GM12878 (cell line): Measurements from ENCODE around the gene CPEB3. TPM values are rescaled to one million over a fixed set of nuclear protein-coding genes. Genes with fewer than 3 reads are reported as not detected.

ENCODE experiments used
- ATAC-seq: fragments of 200-7000 bp; cut with Tn5 transposase; 3 replicates; pipeline ENCODE4 v1.9.1; 2020; ENCODE audit warnings: mild to moderate bottlenecking, moderate library complexity
- BruUV-seq: library from RNA; stranded (reverse); fragments of 400-500 nt; replicated peaks from 2 replicates; lab custom pipeline; 2021; lab: Mats Ljungman, UMichigan
- CTCF ChIA-PET: fragments of 300-600 bp; sonication (Branson Sonifier 250); formaldehyde crosslinking; extraction: SDS; loops from one replicate; lab custom pipeline; 2021; ENCODE audit warnings: inconsistent platforms; lab: Yijun Ruan, JAX
- POLR2A ChIA-PET: fragments of 350-600 bp; formaldehyde crosslinking; extraction: SDS; loops from one replicate; lab custom pipeline; 2021; ENCODE audit warnings: inconsistent platforms; lab: Charles Lee
- RAD21 ChIA-PET: fragments of 300-600 bp; sonication (Branson Sonifier 250); formaldehyde crosslinking; loops from one replicate; lab custom pipeline; 2023; ENCODE audit warnings: antibody characterized with exemption; ENCODE audit not compliant: unreplicated experiment; lab: Charles Lee
- SMC1A ChIA-PET: fragments of 300-600 bp; sonication (Branson Sonifier 250); formaldehyde crosslinking; loops from one replicate; lab custom pipeline; 2023; ENCODE audit not compliant: unreplicated experiment, uncharacterized antibody; lab: Charles Lee
- DNase-seq: peaks from one replicate; pipeline ENCODE4 v3.0.0-alpha.2; 2011; ENCODE audit warnings: low read depth, low spot score
- FAIRE-seq: peaks from 3 replicates; lab custom pipeline; 2011; peaks lifted over from hg19 to GRCh38; lab: Jason Lieb, UNC
- H2AFZ ChIP-seq: 2 replicates; pipeline ENCODE4 v1.6.0; 2011; ENCODE audit warnings: low read depth, low read length, control low read depth; ENCODE audit not compliant: control insufficient read depth
- H3K27ac ChIP-seq: 2 replicates; pipeline ENCODE4 v1.5.1; 2011; ENCODE audit warnings: control low read depth; ENCODE audit not compliant: control insufficient read depth, insufficient read depth
- H3K27me3 ChIP-seq, 2 experiments: replicated peaks in 1 of 2; 2 replicates each; pipeline versions ENCODE4 v1.6.0 to v1.6.1; 2011; ENCODE audit warnings: low read length in 1 of 2; ENCODE audit not compliant: control insufficient read depth in 2 of 2, insufficient read depth in 2 of 2
- H3K36me3 ChIP-seq, 2 experiments: 2 replicates each; pipeline ENCODE4 v1.5.1; 2011; ENCODE audit warnings: low read length in 1 of 2; ENCODE audit not compliant: control insufficient read depth in 2 of 2, insufficient read depth in 2 of 2
- H3K4me1 ChIP-seq: 2 replicates; pipeline ENCODE4 v1.6.1; 2011; ENCODE audit warnings: mild to moderate bottlenecking, low read length, moderate library complexity, mixed read lengths; ENCODE audit not compliant: control insufficient read depth, insufficient read depth
- H3K4me2 ChIP-seq: 2 replicates; pipeline ENCODE4 v1.6.0; 2011; ENCODE audit warnings: control low read depth; ENCODE audit not compliant: control insufficient read depth, insufficient read depth
- H3K4me3 ChIP-seq: fragments of 200-600 bp; sonication (generic); 2 replicates; pipeline ENCODE4 v1.5.1; 2016
- H3K79me2 ChIP-seq: 2 replicates; pipeline ENCODE4 v1.6.0; 2011; ENCODE audit warnings: low read length; ENCODE audit not compliant: control insufficient read depth, insufficient read depth
- H3K9ac ChIP-seq: 2 replicates; pipeline ENCODE4 v1.8.0; 2011; ENCODE audit warnings: low read length, control low read depth, mixed read lengths; ENCODE audit not compliant: control insufficient read depth, insufficient read depth
- H3K9me3 ChIP-seq: replicated peaks from 3 replicates; pipeline ENCODE4 v1.5.1; 2011; ENCODE audit warnings: mild to moderate bottlenecking, low read length; ENCODE audit not compliant: control insufficient read depth, insufficient read depth
- H4K20me1 ChIP-seq: 2 replicates; pipeline ENCODE4 v1.6.0; 2011; ENCODE audit not compliant: control insufficient read depth, insufficient read depth
- BCLAF1 ChIP-seq: fragments of 450-650 bp; IDR thresholded peaks from 2 replicates; pipeline ENCODE4 v1.6.1; 2017; ENCODE audit warnings: antibody characterized with exemption, mild to moderate bottlenecking, moderate library complexity
- CBX3 ChIP-seq: fragments of 200-600 bp; sonication (generic); IDR thresholded peaks from 2 replicates; pipeline ENCODE4 v1.6.1; 2016; ENCODE audit warnings: low read depth, borderline replicate concordance
- GATAD2B ChIP-seq: fragments of 450-650 bp; conservative IDR thresholded peaks from 2 replicates; pipeline ENCODE4 v1.6.1; 2017; ENCODE audit warnings: low read depth, mild to moderate bottlenecking, moderate library complexity
- MTA3 ChIP-seq: IDR thresholded peaks from 2 replicates; pipeline ENCODE4 v1.6.1; 2012; ENCODE audit warnings: low read length, inconsistent platforms, borderline replicate concordance
- NR2C1 ChIP-seq: fragments of 450-650 bp; IDR thresholded peaks from 2 replicates; pipeline ENCODE4 v1.6.1; 2017; ENCODE audit warnings: antibody characterized with exemption, mild to moderate bottlenecking, moderate library complexity
- RBBP5 ChIP-seq: fragments of 200-600 bp; sonication (generic); conservative IDR thresholded peaks from 2 replicates; pipeline ENCODE4 v1.6.1; 2016
- RELA ChIP-seq: fragments of 450-650 bp; IDR thresholded peaks from 2 replicates; pipeline ENCODE4 v1.8.0; 2014; ENCODE audit warnings: borderline replicate concordance; ENCODE audit not compliant: partially characterized antibody
- SMARCA5 ChIP-seq: fragments of 450-650 bp; IDR thresholded peaks from 2 replicates; pipeline ENCODE4 v1.6.1; 2017; ENCODE audit warnings: mild to moderate bottlenecking
- SP1 ChIP-seq: IDR thresholded peaks from one replicate; pipeline ENCODE4 v1.6.1; 2011; ENCODE audit warnings: low read depth, low read length
- TARDBP ChIP-seq: IDR thresholded peaks from 2 replicates; pipeline ENCODE4 v1.6.1; 2016; ENCODE audit warnings: borderline replicate concordance
- WGBS: methylation state at CpG from one replicate; pipeline ENCODE4 v1.1.6; 2016; ENCODE audit warnings: low lambda C conversion rate; ENCODE audit not compliant: insufficient replicate concordance, insufficient coverage; ENCODE audit errors: missing lambda C conversion rate; 5-methylcytosine and 5-hydroxymethylcytosine counted together
- in situ Hi-C: fragments of 300-500 bp; cut with MboI; formaldehyde crosslinking; loops from 9 replicates; pipeline ENCODE4 v1.14.3; 2018; ENCODE audit warnings: mixed read lengths
- intact Hi-C: fragments of 100-400 bp; cut with micrococcal nuclease; formaldehyde crosslinking; loops from one replicate; pipeline ENCODE4 v1.14.2; 2022; ENCODE audit not compliant: unreplicated experiment
- polyA plus RNA-seq, 11 experiments: library from polyadenylated mRNA; depleted of rRNA in 4 of 11; unstranded in 6 of 11; stranded (reverse) in 5 of 11; fragments of >200 nt; fragmentation: Nextera tagmentation in 4 of 11; fragmentation: Illumina TruSeq in 1 of 11; extraction: Ambion mirVana in 4 of 11; extraction: Trizol in 1 of 11; gene quantifications; 1 replicate in 1 of 11; 2 replicates in 10 of 11; pipeline versions ENCODE4 v1.2.1 to v1.2.3, GENCODE V29; 2011 to 2016; ENCODE audit warnings: inconsistent platforms in 2 of 11, missing spikeins in 2 of 11, low read depth in 1 of 11
- total RNA-seq, 4 experiments: library from RNA; depleted of rRNA in 3 of 4; stranded (reverse); fragments of >200 nt in 3 of 4; fragmentation: Illumina TruSeq in 1 of 4; extraction: Trizol in 1 of 4; gene quantifications; 2 replicates each; pipeline versions ENCODE4 v1.2.1 to v1.2.3, GENCODE V29; 2013 to 2021
- TF ChIP-seq, protein P1 (sequence below): fragments of 450-650 bp; IDR thresholded peaks from 2 replicates; pipeline ENCODE4 v1.6.1; 2014; ENCODE audit warnings: mild to moderate bottlenecking

The CPEB3 gene
- total and polyA plus RNA-seq, 10 of the 15 experiments (the other 5 are each of a cell fraction or from before 2014, with no cell fraction given) = 0.50 to 2.3 (median 1.2) TPM

DNA sequence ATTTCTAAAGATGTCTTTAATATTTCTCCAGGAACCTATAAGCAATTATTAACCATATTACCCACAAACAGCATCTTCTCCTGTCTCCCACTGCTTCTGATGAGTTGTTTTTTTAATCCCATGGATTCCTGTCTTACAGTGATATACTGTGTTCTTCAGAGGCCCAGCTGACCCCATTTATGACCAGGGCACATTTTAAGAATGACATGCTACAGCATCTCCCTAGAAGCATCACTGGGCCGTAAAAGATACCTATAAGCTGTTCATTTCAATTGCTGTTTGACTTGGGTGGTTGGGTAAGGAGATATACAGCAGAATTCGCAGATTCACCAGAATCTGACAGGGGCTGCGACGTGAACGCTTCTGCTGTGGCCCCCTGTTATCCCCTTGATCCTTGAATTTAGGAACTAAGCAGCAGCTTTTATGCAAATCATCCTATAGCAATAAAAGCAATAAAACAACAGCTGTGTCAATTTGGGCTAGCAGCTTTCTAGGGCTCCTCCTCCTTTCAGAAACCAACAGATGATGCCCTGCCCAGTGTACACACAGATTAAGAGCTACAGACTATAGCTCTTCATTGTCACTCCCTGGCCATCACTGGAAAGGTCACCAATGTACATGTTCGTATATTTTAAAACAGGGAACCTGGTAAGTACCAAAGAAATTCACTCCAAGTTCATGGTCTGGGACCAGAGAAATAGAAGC is 86.8 kb downstream of the CPEB3 start:
- Histone ChIP-seq H3K9me3 (no peaks in the 10 kb centered on the region), H3K36me3 (no peaks in the 10 kb centered on the region; a peak in 1 of 4 replicates), H3K27me3 (no peaks in the 10 kb centered on the region), H3K79me2 (no peaks in the 10 kb centered on the region), H3K4me3 (no peak overlapping the region), H3K4me2 (no peak overlapping the region), H3K4me1 (peaks cover 7% of the 10 kb centered on the region), H3K9ac (no peak overlapping the region), H2AFZ (no peak overlapping the region), H3K27ac (no peak overlapping the region), H4K20me1 (no peaks in the 10 kb centered on the region)
- ChIA-PET CTCF (interaction anchor here (0.6 to 1.1 kb wide), 6 partner anchors 15 to 332 kb away, joined by 3 to 4 read pairs (median 3); no protein-coding TSS in a partner anchor), SMC1A (interaction anchor here (0.9 to 2.5 kb wide), 6 partner anchors 11 to 116 kb away, joined by 3 to 7 read pairs (median 3); no protein-coding TSS in a partner anchor), POLR2A (interaction anchor here (0.7 kb wide), 1 partner anchor 56 kb away, joined by 3 read pairs; no protein-coding TSS in a partner anchor), RAD21 (interaction anchor here (0.6 to 1.1 kb wide), 2 partner anchors 17 to 116 kb away, joined by 4 read pairs; no protein-coding TSS in a partner anchor)
- in situ Hi-C loops = no loop called here
- FAIRE-seq (no peak), DNase-seq (no peak), ATAC-seq (no peak)
- TF ChIP-seq NR2C1 = no peak
- no peak for TF ChIP-seq MTA3
- no peak for TF ChIP-seq TARDBP
- no peak for TF ChIP-seq BCLAF1
- no peak for TF ChIP-seq SP1
- TF ChIP-seq RBBP5 = no peak
- TF ChIP-seq, protein P1, sequence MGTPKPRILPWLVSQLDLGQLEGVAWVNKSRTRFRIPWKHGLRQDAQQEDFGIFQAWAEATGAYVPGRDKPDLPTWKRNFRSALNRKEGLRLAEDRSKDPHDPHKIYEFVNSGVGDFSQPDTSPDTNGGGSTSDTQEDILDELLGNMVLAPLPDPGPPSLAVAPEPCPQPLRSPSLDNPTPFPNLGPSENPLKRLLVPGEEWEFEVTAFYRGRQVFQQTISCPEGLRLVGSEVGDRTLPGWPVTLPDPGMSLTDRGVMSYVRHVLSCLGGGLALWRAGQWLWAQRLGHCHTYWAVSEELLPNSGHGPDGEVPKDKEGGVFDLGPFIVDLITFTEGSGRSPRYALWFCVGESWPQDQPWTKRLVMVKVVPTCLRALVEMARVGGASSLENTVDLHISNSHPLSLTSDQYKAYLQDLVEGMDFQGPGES = no peak
- TF ChIP-seq CBX3 = no peak
- no peak for TF ChIP-seq SMARCA5
- no peak for TF ChIP-seq GATAD2B
- no peak for TF ChIP-seq RELA
- intact Hi-C loops = no loop called here
- WGBS = 96% methylated on average over 6 of the region's 6 CpGs
- no TSS peak for BruUV-seq
